Gastrocnemius medialis (tissue), 4 donors: ENCODE measurements around the gene UBL7. TPM values are rescaled to one million over a fixed set of nuclear protein-coding genes. Genes with fewer than 3 reads are reported as not detected.

ENCODE experiments used
- ATAC-seq, 2 donors: fragments of 150-250 bp; one replicate each; pipeline ENCODE4 v1.9.1; 2016
- DNase-seq, 2 donors: peaks; one replicate each; pipeline ENCODE4 v3.0.0-alpha.2; 2019
- H3K27ac ChIP-seq, 4 donors: fragments of 200-600 bp; sonication (generic); 1 replicate in 1 of 4; 2 replicates in 3 of 4; pipeline ENCODE4 v1.5.1; 2016 to 2018; ENCODE audit warnings: mild to moderate bottlenecking in 2 of 4, moderate library complexity in 1 of 4
- H3K27me3 ChIP-seq, 3 donors: fragments of 200-600 bp; sonication (generic) in 2 of 3; 1 replicate in 1 of 3; 2 replicates in 2 of 3; pipeline versions ENCODE4 v1.5.1 to v1.6.0; 2016 to 2019; ENCODE audit warnings: mild to moderate bottlenecking in 1 of 3, moderate library complexity in 1 of 3
- H3K36me3 ChIP-seq, 2 donors: fragments of 200-600 bp; sonication (generic) in 1 of 2; one replicate each; pipeline ENCODE4 v1.5.1; 2017 to 2018
- H3K4me1 ChIP-seq, 2 donors: fragments of 200-600 bp; sonication (generic) in 1 of 2; one replicate each; pipeline ENCODE4 v1.5.1; 2016 to 2017; ENCODE audit warnings: mild to moderate bottlenecking in 2 of 2
- H3K4me3 ChIP-seq, 4 donors: fragments of 200-600 bp; sonication (generic) in 3 of 4; 1 replicate in 1 of 4; 2 replicates in 3 of 4; pipeline ENCODE4 v1.5.1; 2016 to 2019; ENCODE audit warnings: mild to moderate bottlenecking in 2 of 4
- H3K9me3 ChIP-seq, 3 donors: fragments of 200-600 bp; sonication (generic) in 2 of 3; 1 replicate in 1 of 3; 2 replicates in 2 of 3; pipeline ENCODE4 v1.5.1; 2016 to 2019
- CTCF ChIP-seq, 5 experiments: fragments of 450-650 bp in 3 of 5; fragments of 200-600 bp in 2 of 5; sonication (generic) in 2 of 5; IDR thresholded peaks in 4 of 5; conservative IDR thresholded peaks in 1 of 5; 1 replicate in 4 of 5; 2 replicates in 1 of 5; pipeline ENCODE4 v1.5.1; 2016 to 2019; ENCODE audit warnings: antibody characterized with exemption in 5 of 5, mild to moderate bottlenecking in 3 of 5, moderate library complexity in 3 of 5
- POLR2A ChIP-seq, 2 donors: fragments of 450-650 bp; IDR thresholded peaks; one replicate each; pipeline ENCODE4 v1.6.1; 2017; ENCODE audit warnings: antibody characterized with exemption in 2 of 2, mild to moderate bottlenecking in 2 of 2, moderate library complexity in 2 of 2
- in situ Hi-C, 4 donors: fragments of 200-750 bp; cut with MboI; loops; one replicate each; pipeline versions ENCODE4 v1.15.0 to v1.8.0; 2017; ENCODE audit warnings: low sequenced_read_pairs in 4 of 4
- intact Hi-C: fragments of 100-400 bp; cut with DNase I; formaldehyde crosslinking; loops from one replicate; pipeline ENCODE4 v1.15.1; 2023; ENCODE audit warnings: low total_unique reads
- total RNA-seq, 4 donors: library from RNA; depleted of rRNA; stranded (reverse); fragments of >200 nt; gene quantifications; one replicate each; pipeline versions ENCODE4 v1.1.0 to v1.2.3, GENCODE V29; 2016

UBL7 gene
- total RNA-seq, 4 donors from 2014 or later = 66.4 to 139 (median 83.2) TPM

- TF ChIP-seq POLR2A (IDR thresholded peaks at IDR 0.05) (no peak), CTCF (IDR thresholded peaks at IDR 0.05 in 4 of 5, conservative IDR thresholded peaks at IDR 0.05 in 1 of 5) (no peak)
- peaks cover 0 to 18% (median 7%) of the 10 kb centered on the region in 3 donors for H3K27me3 ChIP-seq
- H3K27ac ChIP-seq = no peak overlapping the region
- intact Hi-C loops = loop anchor here (5.0 kb wide), 1 partner anchor 42 kb away; no protein-coding TSS in a partner anchor
- H3K4me3 ChIP-seq = no peak overlapping the region
- H3K9me3 ChIP-seq = no peaks in the 10 kb centered on the region
- no peak for ATAC-seq
- peaks cover 0 to 9% of the 10 kb centered on the region in 2 donors for H3K4me1 ChIP-seq
- no peaks in the 10 kb centered on the region for H3K36me3 ChIP-seq
- in situ Hi-C loops = no loop called here
- DNase-seq = no peak
These were observed 30.4 kb downstream of the UBL7 start for GRCh38 chr15:74430510-74430951.

- ATAC-seq (no peak), DNase-seq (no peak)
- Histone ChIP-seq H3K36me3 (no peaks in the 10 kb centered on the region), H3K27ac (no peak overlapping the region), H3K4me1 (peaks cover 0 to 9% of the 10 kb centered on the region in 2 donors), H3K27me3 (peaks cover 0 to 18% (median 7%) of the 10 kb centered on the region in 3 donors), H3K4me3 (no peak overlapping the region), H3K9me3 (no peaks in the 10 kb centered on the region)
- intact Hi-C loops (loop anchor here (5.0 kb wide), 1 partner anchor 42 kb away; no protein-coding TSS in a partner anchor), in situ Hi-C loops (no loop called here)
- TF ChIP-seq POLR2A (IDR thresholded peaks at IDR 0.05) (no peak), CTCF (IDR thresholded peaks at IDR 0.05 in 4 of 5, conservative IDR thresholded peaks at IDR 0.05 in 1 of 5) (no peak)
These were observed 31.1 kb downstream of the UBL7 start for GRCh38 chr15:74429781-74430400.

- peaks cover 0 to 8% of the 10 kb centered on the region in 2 donors for H3K4me1 ChIP-seq
These were observed 31.8 kb downstream of the UBL7 start for GRCh38 chr15:74428970-74429780.

GRCh38 chr15:74428442-74428787 is 32.5 kb downstream of the UBL7 start:
- peaks cover 0 to 6% of the 10 kb centered on the region in 2 donors for H3K4me1 ChIP-seq
- DNase-seq = no peak

More at GRCh38 chr15:74428970-74429780, 31.8 kb downstream of the UBL7 start:
- in situ Hi-C loops = no loop called here
- Histone ChIP-seq H3K27me3 (peaks cover 0 to 18% (median 7%) of the 10 kb centered on the region in 3 donors), H3K27ac (no peak overlapping the region), H3K4me3 (no peak overlapping the region), H3K36me3 (no peaks in the 10 kb centered on the region), H3K9me3 (no peaks in the 10 kb centered on the region)
- DNase-seq (no peak), ATAC-seq (no peak)
- intact Hi-C loops = no loop called here
- no peak for TF ChIP-seq POLR2A (IDR thresholded peaks at IDR 0.05)
- TF ChIP-seq CTCF (IDR thresholded peaks at IDR 0.05 in 4 of 5, conservative IDR thresholded peaks at IDR 0.05 in 1 of 5) = no peak

More at GRCh38 chr15:74428442-74428787, 32.5 kb downstream of the UBL7 start:
- Histone ChIP-seq H3K9me3 (no peaks in the 10 kb centered on the region), H3K4me3 (no peak overlapping the region), H3K27me3 (peaks cover 0 to 18% (median 7%) of the 10 kb centered on the region in 3 donors), H3K36me3 (no peaks in the 10 kb centered on the region), H3K27ac (no peak overlapping the region)
- ATAC-seq = no peak
- in situ Hi-C loops (no loop called here), intact Hi-C loops (no loop called here)
- TF ChIP-seq POLR2A (IDR thresholded peaks at IDR 0.05) = no peak
